ENCODE data around the gene MS4A10.

The MS4A10 gene

DNA sequence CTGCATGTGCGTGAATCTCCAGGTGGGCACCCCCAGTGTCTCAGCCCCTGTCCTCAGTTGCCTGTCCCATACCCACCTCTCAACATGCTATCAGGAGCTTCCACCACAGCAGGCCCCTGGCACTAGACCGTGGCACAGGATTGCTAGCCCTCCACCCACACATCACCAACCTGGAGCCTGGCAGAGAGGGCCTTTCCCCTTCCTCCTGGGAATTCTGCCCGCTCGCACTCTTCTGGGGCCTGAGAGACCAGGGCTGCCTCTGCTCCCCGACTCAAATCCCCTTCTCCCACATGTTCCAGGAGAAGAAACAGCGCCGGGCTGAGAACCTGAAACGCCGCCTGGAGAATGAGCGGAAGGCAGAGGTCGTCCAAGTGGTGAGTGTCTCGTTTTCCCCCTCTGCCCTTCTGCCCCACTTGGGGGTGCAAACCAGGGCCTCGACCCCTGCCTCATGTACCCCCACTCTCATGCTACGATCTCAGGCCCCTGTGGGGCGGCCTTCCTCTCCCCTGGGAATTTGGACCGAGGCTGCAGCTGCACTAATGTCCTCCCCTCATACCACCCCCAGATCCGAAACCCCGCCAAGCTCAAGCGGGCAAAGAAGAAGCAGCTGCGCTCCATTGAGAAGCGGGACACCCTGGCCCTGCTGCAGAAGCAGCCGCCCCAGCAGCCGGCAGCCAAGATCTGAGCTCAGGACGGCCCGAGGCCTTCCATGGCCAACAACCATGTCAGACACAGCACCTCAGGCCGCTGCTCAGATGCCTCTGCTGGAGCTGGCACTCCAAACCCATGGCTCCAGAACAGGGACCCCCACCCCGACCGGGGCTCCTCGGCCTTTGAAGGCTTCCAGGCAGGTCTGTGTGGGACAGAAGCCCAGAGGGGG is 64.7 kb downstream of the MS4A10 start:
- no peak for DNase-seq (ENCODE audit: low spot score)
